Measurements from ENCODE around the gene RAB31.

RAB31 gene

DNA sequence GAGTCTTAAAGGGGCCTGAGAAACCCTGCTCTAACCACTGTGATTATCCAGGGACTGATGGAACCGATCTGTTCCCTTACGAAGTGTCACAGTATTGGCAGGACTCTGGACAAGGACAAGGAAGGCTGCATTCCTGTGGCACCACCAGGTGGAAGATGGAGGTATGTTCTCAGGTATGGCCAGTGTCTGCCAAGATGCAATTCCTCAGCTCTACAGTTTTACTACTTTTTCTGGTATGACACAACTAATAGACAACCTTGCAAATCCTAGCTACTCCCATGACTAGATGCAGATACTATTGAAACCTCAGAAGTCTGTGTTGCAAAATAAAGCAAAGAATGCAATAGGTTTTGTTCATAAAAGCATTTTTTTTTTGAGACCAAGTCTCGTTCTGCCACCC, 14.6 kb downstream of the RAB31 start:
- H3K9ac ChIP-seq (ENCODE audit: low read depth in 1 of 2, low read length in 2 of 2) = no peak overlapping the region
- no peak overlapping the region for H3K27ac ChIP-seq (ENCODE audit: low read depth in 2 of 2, low read length in 2 of 2)
- H3K4me3 ChIP-seq (ENCODE audit: low read length in 2 of 2) = no peak overlapping the region
- H3K9me3 ChIP-seq (ENCODE audit: control insufficient read depth in 2 of 2, low read length in 2 of 2) = no peaks in the 10 kb centered on the region
- no peaks in the 10 kb centered on the region for H3K4me1 ChIP-seq (ENCODE audit: control insufficient read depth in 2 of 2, insufficient read depth in 2 of 2, low read length in 2 of 2)
- no peaks in the 10 kb centered on the region for H3K36me3 ChIP-seq (ENCODE audit: control insufficient read depth in 2 of 2, insufficient read depth in 2 of 2, low read length in 2 of 2)
- H3K27me3 ChIP-seq (ENCODE audit: control insufficient read depth in 2 of 2, insufficient read depth in 2 of 2, low read length in 2 of 2) = no peaks in the 10 kb centered on the region

DNA sequence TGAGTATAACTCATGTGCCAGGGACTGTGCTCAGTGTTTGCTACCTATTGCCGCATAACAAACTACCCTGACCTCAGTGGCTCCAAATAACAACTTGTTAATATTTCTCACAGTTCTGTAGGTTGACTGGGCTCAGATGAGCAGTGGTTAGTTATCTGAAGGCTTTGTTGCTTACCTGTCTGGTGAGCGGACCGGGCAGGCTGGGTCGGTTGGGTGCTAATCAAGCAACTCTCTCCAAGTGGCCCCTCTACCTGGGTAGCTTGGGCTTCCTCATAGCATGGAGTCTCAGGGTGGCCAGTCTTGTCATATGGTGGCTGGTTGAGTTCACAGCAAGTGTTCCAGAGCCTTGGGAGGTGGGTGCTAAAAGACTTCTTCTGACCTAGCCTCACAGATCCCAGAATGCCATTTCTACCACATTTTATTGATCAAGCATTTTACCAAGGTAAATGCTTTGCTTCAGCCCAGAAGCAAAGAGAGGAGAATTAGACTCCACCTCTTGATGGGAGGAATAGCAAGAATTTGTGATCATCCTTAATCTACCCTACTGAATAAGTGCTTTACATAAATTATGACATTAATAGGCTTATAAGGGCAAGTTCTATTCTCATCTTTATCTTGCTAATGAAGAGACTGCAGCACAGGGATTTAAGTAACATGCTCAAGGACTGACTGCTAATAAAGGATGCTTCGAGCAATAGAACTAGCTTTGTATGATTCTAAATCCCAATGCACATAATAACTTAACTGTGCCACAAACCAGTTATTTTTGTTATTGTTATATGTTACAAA, 16.9 kb downstream of the RAB31 start:
- no peak overlapping the region for H3K4me3 ChIP-seq (ENCODE audit: low read length in 2 of 2)
- H3K9ac ChIP-seq (ENCODE audit: low read depth in 1 of 2, low read length in 2 of 2) = no peak overlapping the region
- H3K36me3 ChIP-seq (ENCODE audit: control insufficient read depth in 2 of 2, insufficient read depth in 2 of 2, low read length in 2 of 2) = no peaks in the 10 kb centered on the region
- no peaks in the 10 kb centered on the region for H3K4me1 ChIP-seq (ENCODE audit: control insufficient read depth in 2 of 2, insufficient read depth in 2 of 2, low read length in 2 of 2)
- no peaks in the 10 kb centered on the region for H3K9me3 ChIP-seq (ENCODE audit: control insufficient read depth in 2 of 2, low read length in 2 of 2)
- H3K27ac ChIP-seq (ENCODE audit: low read depth in 2 of 2, low read length in 2 of 2) = no peak overlapping the region
- no peaks in the 10 kb centered on the region for H3K27me3 ChIP-seq (ENCODE audit: control insufficient read depth in 2 of 2, insufficient read depth in 2 of 2, low read length in 2 of 2)

DNA sequence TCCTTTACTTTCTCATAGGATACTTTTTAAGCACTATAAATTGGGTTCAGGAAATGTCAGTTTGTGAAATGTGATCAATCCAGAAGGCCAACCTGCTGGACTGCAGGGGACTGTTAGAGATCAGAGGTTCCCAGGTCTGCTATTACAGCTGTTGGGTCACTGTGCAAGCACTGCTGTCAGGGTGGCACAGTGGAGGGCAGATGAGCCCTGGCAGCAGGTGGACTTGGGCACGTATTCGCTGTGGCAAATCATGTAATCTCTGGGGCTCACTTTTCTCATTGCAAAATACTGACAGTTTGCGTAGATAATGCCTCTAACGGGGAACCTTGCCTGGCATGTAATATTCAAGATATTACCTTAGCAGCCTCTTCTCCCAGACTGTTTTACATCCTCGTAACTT, 18.1 kb downstream of the RAB31 start:
- Histone ChIP-seq H3K27me3 (ENCODE audit: control insufficient read depth in 2 of 2, insufficient read depth in 2 of 2, low read length in 2 of 2) (no peaks in the 10 kb centered on the region), H3K27ac (ENCODE audit: low read depth in 2 of 2, low read length in 2 of 2) (no peak overlapping the region), H3K4me1 (ENCODE audit: control insufficient read depth in 2 of 2, insufficient read depth in 2 of 2, low read length in 2 of 2) (no peaks in the 10 kb centered on the region), H3K36me3 (ENCODE audit: control insufficient read depth in 2 of 2, insufficient read depth in 2 of 2, low read length in 2 of 2) (no peaks in the 10 kb centered on the region), H3K9me3 (ENCODE audit: control insufficient read depth in 2 of 2, low read length in 2 of 2) (no peaks in the 10 kb centered on the region), H3K9ac (ENCODE audit: low read depth in 1 of 2, low read length in 2 of 2) (no peak overlapping the region), H3K4me3 (ENCODE audit: low read length in 2 of 2) (no peak overlapping the region)

DNA sequence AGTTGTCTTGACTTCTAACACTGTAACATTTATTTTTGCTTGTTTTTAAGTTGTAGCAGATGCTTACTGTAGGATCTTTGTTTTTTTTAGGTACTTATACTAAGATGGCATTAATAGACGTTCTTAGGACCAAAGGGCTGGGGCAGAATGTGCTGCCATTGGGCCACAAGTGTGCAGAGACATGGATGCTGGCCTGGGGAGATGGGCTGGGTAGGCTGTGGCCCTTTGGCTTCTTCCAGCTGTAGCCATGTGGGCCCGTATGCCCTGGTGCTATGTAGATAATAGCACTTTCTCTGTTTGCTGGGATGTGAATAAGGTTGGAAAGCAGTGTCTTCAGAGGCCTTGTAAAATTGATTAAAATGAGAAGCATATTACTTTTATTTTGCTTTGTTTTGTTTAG, 18.8 kb downstream of the RAB31 start:
- no peak overlapping the region for H3K4me3 ChIP-seq (ENCODE audit: low read length in 2 of 2)

DNA sequence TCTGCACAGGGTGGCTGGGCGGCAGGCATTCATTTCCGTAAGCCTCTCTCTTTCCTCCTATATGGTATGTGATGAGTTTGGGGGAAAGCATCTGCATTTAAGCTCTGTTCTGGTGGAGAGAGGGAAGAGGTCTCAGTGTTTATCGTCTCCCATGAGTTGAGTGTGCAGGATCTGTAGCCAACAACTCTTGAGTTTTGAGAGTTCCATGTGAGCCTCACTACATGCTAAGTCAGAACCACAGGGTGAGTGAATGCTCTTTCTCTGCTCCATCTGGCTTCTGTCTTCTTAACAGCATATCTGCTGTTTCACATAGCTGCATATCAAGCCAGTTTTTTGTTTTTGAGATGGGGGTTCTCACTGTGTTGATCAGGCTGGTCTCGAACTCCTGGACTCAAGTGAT, 22.7 kb downstream of the RAB31 start:
- peaks cover 0 to 2% of the 10 kb centered on the region in 2 donors for H3K36me3 ChIP-seq (ENCODE audit: control insufficient read depth in 2 of 2, insufficient read depth in 2 of 2, low read length in 2 of 2)
- no peak overlapping the region for H3K4me3 ChIP-seq (ENCODE audit: low read length in 2 of 2)
- no peak overlapping the region for H3K9ac ChIP-seq (ENCODE audit: low read depth in 1 of 2, low read length in 2 of 2)
- H3K4me1 ChIP-seq (ENCODE audit: control insufficient read depth in 2 of 2, insufficient read depth in 2 of 2, low read length in 2 of 2) = peaks cover 0 to 5% of the 10 kb centered on the region in 2 donors
- no peaks in the 10 kb centered on the region for H3K9me3 ChIP-seq (ENCODE audit: control insufficient read depth in 2 of 2, low read length in 2 of 2)
- H3K27me3 ChIP-seq (ENCODE audit: control insufficient read depth in 2 of 2, insufficient read depth in 2 of 2, low read length in 2 of 2) = no peaks in the 10 kb centered on the region
- H3K27ac ChIP-seq (ENCODE audit: low read depth in 2 of 2, low read length in 2 of 2) = no peak overlapping the region

More for the DNA sequence above, 18.8 kb downstream of the RAB31 start:
- H3K36me3 ChIP-seq (ENCODE audit: control insufficient read depth in 2 of 2, insufficient read depth in 2 of 2, low read length in 2 of 2) = no peaks in the 10 kb centered on the region
- H3K9ac ChIP-seq (ENCODE audit: low read depth in 1 of 2, low read length in 2 of 2) = no peak overlapping the region
- H3K27ac ChIP-seq (ENCODE audit: low read depth in 2 of 2, low read length in 2 of 2) = no peak overlapping the region
- H3K27me3 ChIP-seq (ENCODE audit: control insufficient read depth in 2 of 2, insufficient read depth in 2 of 2, low read length in 2 of 2) = no peaks in the 10 kb centered on the region
- H3K9me3 ChIP-seq (ENCODE audit: control insufficient read depth in 2 of 2, low read length in 2 of 2) = no peaks in the 10 kb centered on the region
- H3K4me1 ChIP-seq (ENCODE audit: control insufficient read depth in 2 of 2, insufficient read depth in 2 of 2, low read length in 2 of 2) = no peaks in the 10 kb centered on the region

GRCh38 chr18:9731380-9731779, 23.3 kb downstream of the RAB31 start:
- Histone ChIP-seq H3K27ac (ENCODE audit: low read depth in 2 of 2, low read length in 2 of 2) (no peak overlapping the region), H3K36me3 (ENCODE audit: control insufficient read depth in 2 of 2, insufficient read depth in 2 of 2, low read length in 2 of 2) (peaks cover 0 to 2% of the 10 kb centered on the region in 2 donors), H3K9ac (ENCODE audit: low read depth in 1 of 2, low read length in 2 of 2) (no peak overlapping the region), H3K4me3 (ENCODE audit: low read length in 2 of 2) (no peak overlapping the region), H3K9me3 (ENCODE audit: control insufficient read depth in 2 of 2, low read length in 2 of 2) (no peaks in the 10 kb centered on the region), H3K4me1 (ENCODE audit: control insufficient read depth in 2 of 2, insufficient read depth in 2 of 2, low read length in 2 of 2) (peaks cover 0 to 5% of the 10 kb centered on the region in 2 donors), H3K27me3 (ENCODE audit: control insufficient read depth in 2 of 2, insufficient read depth in 2 of 2, low read length in 2 of 2) (no peaks in the 10 kb centered on the region)

DNA sequence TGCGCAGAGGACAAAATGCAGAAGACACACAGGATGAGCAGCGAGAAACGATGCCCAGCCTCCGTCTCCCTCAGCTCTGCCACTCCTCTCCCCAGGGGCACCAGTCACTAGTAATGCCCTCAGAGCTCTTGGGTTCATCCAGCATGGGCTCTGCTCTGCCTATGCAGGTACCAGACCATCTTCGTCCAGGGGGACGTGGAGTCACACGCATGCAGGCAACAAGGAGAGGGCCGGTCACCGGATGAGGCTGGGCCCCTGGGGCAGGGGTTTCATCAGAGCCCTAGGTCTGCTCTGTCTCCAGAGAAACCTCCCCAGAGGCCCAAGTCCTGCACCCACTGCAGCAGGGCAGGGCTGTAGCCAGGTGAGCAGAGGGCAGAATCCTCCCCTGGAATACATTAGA, 23.9 kb downstream of the RAB31 start:
- Histone ChIP-seq H3K9ac (ENCODE audit: low read depth in 1 of 2, low read length in 2 of 2) (no peak overlapping the region), H3K36me3 (ENCODE audit: control insufficient read depth in 2 of 2, insufficient read depth in 2 of 2, low read length in 2 of 2) (peaks cover 0 to 2% of the 10 kb centered on the region in 2 donors), H3K4me3 (ENCODE audit: low read length in 2 of 2) (no peak overlapping the region), H3K27me3 (ENCODE audit: control insufficient read depth in 2 of 2, insufficient read depth in 2 of 2, low read length in 2 of 2) (no peaks in the 10 kb centered on the region), H3K27ac (ENCODE audit: low read depth in 2 of 2, low read length in 2 of 2) (no peak overlapping the region), H3K9me3 (ENCODE audit: control insufficient read depth in 2 of 2, low read length in 2 of 2) (no peaks in the 10 kb centered on the region), H3K4me1 (ENCODE audit: control insufficient read depth in 2 of 2, insufficient read depth in 2 of 2, low read length in 2 of 2) (peaks cover 0 to 5% of the 10 kb centered on the region in 2 donors)

GRCh38 chr18:9734189-9734588, 26.1 kb downstream of the RAB31 start:
- H3K36me3 ChIP-seq (ENCODE audit: control insufficient read depth in 2 of 2, insufficient read depth in 2 of 2, low read length in 2 of 2) = peaks cover 0 to 2% of the 10 kb centered on the region in 2 donors
- H3K4me3 ChIP-seq (ENCODE audit: low read length in 2 of 2) = no peak overlapping the region
- H3K9me3 ChIP-seq (ENCODE audit: control insufficient read depth in 2 of 2, low read length in 2 of 2) = no peaks in the 10 kb centered on the region
- peak overlapping the region in 1 of 2 donors; percentile 38 for H3K9ac ChIP-seq (ENCODE audit: low read depth in 1 of 2, low read length in 2 of 2)
- H3K4me1 ChIP-seq (ENCODE audit: control insufficient read depth in 2 of 2, insufficient read depth in 2 of 2, low read length in 2 of 2) = peaks cover 0 to 12% of the 10 kb centered on the region in 2 donors
- H3K27ac ChIP-seq (ENCODE audit: low read depth in 2 of 2, low read length in 2 of 2) = no peak overlapping the region
- H3K27me3 ChIP-seq (ENCODE audit: control insufficient read depth in 2 of 2, insufficient read depth in 2 of 2, low read length in 2 of 2) = no peaks in the 10 kb centered on the region

DNA sequence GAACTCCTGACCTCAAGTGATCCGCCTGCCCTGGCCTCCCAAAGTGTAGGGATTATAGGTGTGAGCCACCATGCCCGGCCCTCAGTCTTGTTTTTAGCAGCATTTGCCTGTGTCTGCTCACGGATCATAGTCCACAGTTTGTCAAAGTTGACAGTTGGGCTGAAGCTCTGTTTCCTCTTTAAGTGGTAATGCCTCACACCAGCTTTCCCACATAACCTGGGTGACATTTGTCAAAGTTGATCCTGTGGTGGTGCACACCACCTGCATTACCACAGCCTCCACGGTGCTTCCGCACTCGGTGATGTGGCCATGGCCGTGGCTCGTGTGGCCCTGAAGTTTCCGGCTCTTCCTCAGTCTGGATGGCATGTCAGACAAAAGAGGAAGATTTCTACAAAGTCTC, 27.1 kb downstream of the RAB31 start:
- no peak overlapping the region for H3K4me3 ChIP-seq (ENCODE audit: low read length in 2 of 2)
- no peak overlapping the region for H3K27ac ChIP-seq (ENCODE audit: low read depth in 2 of 2, low read length in 2 of 2)
- H3K4me1 ChIP-seq (ENCODE audit: control insufficient read depth in 2 of 2, insufficient read depth in 2 of 2, low read length in 2 of 2) = peaks cover 0 to 12% of the 10 kb centered on the region in 2 donors
- no peaks in the 10 kb centered on the region for H3K9me3 ChIP-seq (ENCODE audit: control insufficient read depth in 2 of 2, low read length in 2 of 2)
- H3K9ac ChIP-seq (ENCODE audit: low read depth in 1 of 2, low read length in 2 of 2) = no peak overlapping the region
- H3K36me3 ChIP-seq (ENCODE audit: control insufficient read depth in 2 of 2, insufficient read depth in 2 of 2, low read length in 2 of 2) = peaks cover 0 to 2% of the 10 kb centered on the region in 2 donors
- H3K27me3 ChIP-seq (ENCODE audit: control insufficient read depth in 2 of 2, insufficient read depth in 2 of 2, low read length in 2 of 2) = no peaks in the 10 kb centered on the region

- Histone ChIP-seq H3K36me3 (ENCODE audit: control insufficient read depth in 2 of 2, insufficient read depth in 2 of 2, low read length in 2 of 2) (peaks cover 0 to 2% of the 10 kb centered on the region in 2 donors), H3K9ac (ENCODE audit: low read depth in 1 of 2, low read length in 2 of 2) (no peak overlapping the region), H3K4me3 (ENCODE audit: low read length in 2 of 2) (no peak overlapping the region), H3K27ac (ENCODE audit: low read depth in 2 of 2, low read length in 2 of 2) (no peak overlapping the region), H3K9me3 (ENCODE audit: control insufficient read depth in 2 of 2, low read length in 2 of 2) (no peaks in the 10 kb centered on the region), H3K4me1 (ENCODE audit: control insufficient read depth in 2 of 2, insufficient read depth in 2 of 2, low read length in 2 of 2) (peaks cover 0 to 12% of the 10 kb centered on the region in 2 donors), H3K27me3 (ENCODE audit: control insufficient read depth in 2 of 2, insufficient read depth in 2 of 2, low read length in 2 of 2) (no peaks in the 10 kb centered on the region)
Observed at GRCh38 chr18:9735879-9736278, 27.8 kb downstream of the RAB31 start.

Measured in mucosa of rectum (tissue), 2 donors.